ENCODE measurements around the gene CDK14.
"Not testable (repeated sequence)": the region's sequence is repeated elsewhere in the genome, so short reads cannot be mapped to it uniquely, and the experiment has no call there.

CDK14 gene

DNA sequence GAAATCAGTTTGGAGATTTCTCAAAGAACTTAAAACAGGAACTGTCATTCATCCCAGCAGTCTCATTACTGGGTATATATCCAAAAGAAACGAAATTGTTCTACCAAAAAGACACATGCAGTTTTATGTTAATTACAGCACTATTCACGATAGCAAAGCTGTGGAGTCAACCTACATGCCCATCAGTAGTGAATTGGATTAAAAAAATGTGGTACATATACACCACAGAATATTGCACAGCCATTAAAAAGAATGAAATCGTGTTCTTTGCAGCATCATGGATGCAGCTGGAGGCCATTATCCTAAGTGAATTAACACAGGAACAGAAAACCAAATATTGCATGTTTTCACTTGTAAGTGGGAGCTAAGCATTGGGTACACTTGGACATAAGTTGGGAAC, 158.9 kb downstream of the CDK14 start:
- Histone ChIP-seq H3K4me1 (ENCODE audit: control insufficient read depth in 1 of 2, insufficient read depth in 1 of 2, low read depth in 1 of 2, low read length in 1 of 2) (no peaks in the 10 kb centered on the region), H3K36me3 (no peaks in the 10 kb centered on the region), H3K27me3 (no peaks in the 10 kb centered on the region), H3K27ac (no peak overlapping the region), H3K9me3 (no peaks in the 10 kb centered on the region), H3K4me3 (ENCODE audit: low read depth in 1 of 2, low read length in 1 of 2) (no peak overlapping the region)
- TF ChIP-seq, protein P1, sequence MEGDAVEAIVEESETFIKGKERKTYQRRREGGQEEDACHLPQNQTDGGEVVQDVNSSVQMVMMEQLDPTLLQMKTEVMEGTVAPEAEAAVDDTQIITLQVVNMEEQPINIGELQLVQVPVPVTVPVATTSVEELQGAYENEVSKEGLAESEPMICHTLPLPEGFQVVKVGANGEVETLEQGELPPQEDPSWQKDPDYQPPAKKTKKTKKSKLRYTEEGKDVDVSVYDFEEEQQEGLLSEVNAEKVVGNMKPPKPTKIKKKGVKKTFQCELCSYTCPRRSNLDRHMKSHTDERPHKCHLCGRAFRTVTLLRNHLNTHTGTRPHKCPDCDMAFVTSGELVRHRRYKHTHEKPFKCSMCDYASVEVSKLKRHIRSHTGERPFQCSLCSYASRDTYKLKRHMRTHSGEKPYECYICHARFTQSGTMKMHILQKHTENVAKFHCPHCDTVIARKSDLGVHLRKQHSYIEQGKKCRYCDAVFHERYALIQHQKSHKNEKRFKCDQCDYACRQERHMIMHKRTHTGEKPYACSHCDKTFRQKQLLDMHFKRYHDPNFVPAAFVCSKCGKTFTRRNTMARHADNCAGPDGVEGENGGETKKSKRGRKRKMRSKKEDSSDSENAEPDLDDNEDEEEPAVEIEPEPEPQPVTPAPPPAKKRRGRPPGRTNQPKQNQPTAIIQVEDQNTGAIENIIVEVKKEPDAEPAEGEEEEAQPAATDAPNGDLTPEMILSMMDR (IDR thresholded peaks at IDR 0.05) = no peak

DNA sequence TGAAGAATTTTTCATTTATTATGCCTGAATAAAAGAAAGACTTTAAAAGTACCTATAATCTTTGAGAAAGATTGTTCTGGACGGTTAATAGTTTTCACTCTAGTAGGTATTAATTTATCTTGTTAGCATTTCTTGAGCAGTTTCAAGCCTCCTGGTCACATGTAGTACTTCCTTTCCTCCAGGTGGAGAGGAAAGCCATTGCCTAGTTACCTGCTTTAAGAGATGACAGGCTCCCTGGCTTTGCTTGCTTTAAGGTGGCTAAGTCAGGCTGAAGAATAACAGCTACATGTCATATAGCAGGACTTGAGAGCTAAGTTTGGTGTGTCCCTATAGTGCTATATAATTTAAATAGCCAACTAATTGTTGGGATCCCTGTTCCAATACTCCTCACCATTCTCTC, 160.2 kb downstream of the CDK14 start:
- no peaks in the 10 kb centered on the region for H3K27me3 ChIP-seq
- TF ChIP-seq, protein P1 (IDR thresholded peaks at IDR 0.05) = no peak
- no peaks in the 10 kb centered on the region for H3K36me3 ChIP-seq

DNA sequence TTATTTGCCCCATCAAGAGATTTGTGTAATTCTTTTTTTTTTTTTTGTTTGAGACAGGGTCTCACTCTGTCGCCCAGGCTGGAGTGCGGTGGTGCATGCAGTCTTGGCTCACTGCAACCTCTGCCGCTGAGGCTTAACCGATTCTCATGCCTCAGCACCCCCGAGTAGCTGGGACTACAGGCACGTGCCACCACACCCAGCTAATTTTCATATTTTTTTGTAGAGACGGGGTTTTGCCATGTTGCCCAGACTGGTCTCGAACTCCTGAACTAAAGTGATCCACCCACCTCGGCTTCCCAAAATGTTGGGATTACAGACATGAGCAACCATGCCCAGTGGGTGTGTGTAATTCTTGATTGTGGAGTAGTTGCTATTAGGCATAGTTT, 161.4 kb downstream of the CDK14 start:
- H3K27ac ChIP-seq; H3K9me3 ChIP-seq; H3K4me3 ChIP-seq (ENCODE audit: low read depth in 1 of 2, low read length in 1 of 2): not testable (repeated sequence)

More for the DNA sequence above, 160.2 kb downstream of the CDK14 start:
- Histone ChIP-seq H3K4me1 (ENCODE audit: control insufficient read depth in 1 of 2, insufficient read depth in 1 of 2, low read depth in 1 of 2, low read length in 1 of 2) (no peaks in the 10 kb centered on the region), H3K4me3 (ENCODE audit: low read depth in 1 of 2, low read length in 1 of 2) (no peak overlapping the region), H3K9me3 (no peaks in the 10 kb centered on the region), H3K27ac (no peak overlapping the region)

DNA sequence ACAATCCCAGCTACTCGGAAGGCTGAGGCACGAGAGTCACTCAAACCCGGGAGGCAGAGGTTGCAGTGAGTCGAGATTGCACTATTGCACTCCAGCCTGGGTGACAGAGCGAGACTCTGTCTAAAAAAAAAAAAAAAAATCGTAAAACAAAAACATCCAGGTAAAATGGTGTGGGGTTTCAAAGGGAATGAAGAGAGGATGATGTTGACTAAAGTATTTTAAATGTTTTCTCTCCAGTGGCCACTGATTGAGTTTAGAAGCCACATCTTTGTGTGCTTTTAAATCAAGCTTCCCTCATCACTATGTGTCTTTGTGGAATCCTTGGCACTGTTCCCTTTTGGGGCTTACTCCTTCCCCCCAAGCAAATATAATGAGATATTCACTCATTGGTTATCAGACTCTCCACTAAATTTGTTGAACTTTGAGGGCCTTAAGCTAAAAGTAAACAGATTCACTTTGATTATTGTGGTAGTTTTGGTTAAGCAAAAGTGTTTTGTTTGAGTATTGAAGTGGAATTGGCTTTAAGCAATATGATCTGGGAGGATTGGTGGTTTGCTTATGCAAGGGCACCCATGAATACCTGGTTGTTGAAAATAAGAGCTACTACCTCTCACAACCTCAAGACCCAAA, 162.9 kb downstream of the CDK14 start:
- Histone ChIP-seq H3K4me3 (ENCODE audit: low read depth in 1 of 2, low read length in 1 of 2) (no peak overlapping the region), H3K36me3 (no peaks in the 10 kb centered on the region), H3K4me1 (ENCODE audit: control insufficient read depth in 1 of 2, insufficient read depth in 1 of 2, low read depth in 1 of 2, low read length in 1 of 2) (no peaks in the 10 kb centered on the region), H3K27me3 (no peaks in the 10 kb centered on the region), H3K27ac (no peak overlapping the region), H3K9me3 (no peaks in the 10 kb centered on the region)
- TF ChIP-seq, protein P1 (IDR thresholded peaks at IDR 0.05) = no peak

More for the DNA sequence above, 161.4 kb downstream of the CDK14 start:
- H3K36me3 ChIP-seq; H3K27me3 ChIP-seq; H3K4me1 ChIP-seq (ENCODE audit: control insufficient read depth in 1 of 2, insufficient read depth in 1 of 2, low read depth in 1 of 2, low read length in 1 of 2): not testable (repeated sequence)

DNA sequence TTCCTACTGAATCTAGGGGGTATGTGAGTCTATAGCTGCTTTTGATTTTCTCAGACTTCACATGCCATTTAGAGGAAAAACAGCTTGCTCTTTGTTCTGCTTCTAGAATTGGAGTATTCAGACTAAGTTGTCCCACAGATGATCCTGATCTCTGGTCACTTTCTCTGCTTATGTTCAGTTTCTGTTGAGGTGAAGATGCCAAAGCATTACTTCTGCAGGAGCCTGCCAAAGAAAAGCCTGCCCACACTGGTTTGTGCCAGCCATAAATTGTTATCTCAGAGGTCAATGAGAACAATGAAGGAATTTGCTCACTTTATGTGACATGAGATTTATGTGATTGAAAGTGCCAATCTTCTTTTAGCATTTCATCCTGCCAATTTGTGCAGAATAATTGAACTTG, 163.6 kb downstream of the CDK14 start:
- H3K27me3 ChIP-seq = no peaks in the 10 kb centered on the region
- H3K4me1 ChIP-seq (ENCODE audit: control insufficient read depth in 1 of 2, insufficient read depth in 1 of 2, low read depth in 1 of 2, low read length in 1 of 2) = no peaks in the 10 kb centered on the region
- TF ChIP-seq, protein P1 (IDR thresholded peaks at IDR 0.05) = no peak
- H3K36me3 ChIP-seq = no peaks in the 10 kb centered on the region
- H3K4me3 ChIP-seq (ENCODE audit: low read depth in 1 of 2, low read length in 1 of 2) = no peak overlapping the region
- H3K9me3 ChIP-seq = no peaks in the 10 kb centered on the region
- H3K27ac ChIP-seq = no peak overlapping the region

DNA sequence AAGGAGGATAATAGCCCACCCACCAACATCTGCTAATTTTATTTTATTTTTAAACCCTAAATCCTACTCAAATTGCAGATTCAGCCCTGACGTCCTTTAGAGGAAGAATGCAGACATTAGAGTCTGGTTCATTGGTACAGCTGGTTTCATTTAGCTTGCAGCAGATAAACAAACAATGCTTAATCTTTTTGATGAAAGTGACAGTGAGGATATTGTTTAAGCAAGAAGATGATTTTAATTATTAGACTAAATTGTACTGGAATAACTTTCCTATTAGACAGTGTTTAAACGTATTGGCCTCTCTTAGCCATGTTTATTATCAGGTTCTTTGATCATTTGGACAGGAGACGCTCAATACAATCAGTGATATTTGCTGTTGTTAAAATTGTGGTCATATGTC, 164.8 kb downstream of the CDK14 start:
- H3K36me3 ChIP-seq = no peaks in the 10 kb centered on the region
- no peak overlapping the region for H3K27ac ChIP-seq
- H3K9me3 ChIP-seq = no peaks in the 10 kb centered on the region
- TF ChIP-seq, protein P1 (IDR thresholded peaks at IDR 0.05) = no peak
- H3K4me1 ChIP-seq (ENCODE audit: control insufficient read depth in 1 of 2, insufficient read depth in 1 of 2, low read depth in 1 of 2, low read length in 1 of 2) = no peaks in the 10 kb centered on the region
- H3K27me3 ChIP-seq = no peaks in the 10 kb centered on the region
- H3K4me3 ChIP-seq (ENCODE audit: low read depth in 1 of 2, low read length in 1 of 2) = no peak overlapping the region

Measured in neutrophil (primary cell).